Measurements from ENCODE around the gene HCN2.

HCN2 gene

GRCh38 chr19:579842-580155, 9.9 kb upstream of the HCN2 start:
- Histone ChIP-seq H3K27me3 (ENCODE audit: insufficient read depth, low read length) (no peaks in the 10 kb centered on the region), H3K9me3 (ENCODE audit: low read length) (no peaks in the 10 kb centered on the region), H3K79me2 (ENCODE audit: insufficient read depth, low read length) (peaks cover 22% of the 10 kb centered on the region; the same call in 1 of the 2 replicates), H3K4me3 (ENCODE audit: low read depth, low read length, poor library complexity, severe bottlenecking) (no peak overlapping the region), H4K20me1 (ENCODE audit: insufficient read depth, low read length) (no peaks in the 10 kb centered on the region), H2AFZ (ENCODE audit: low read length) (no peak overlapping the region), H3K9ac (ENCODE audit: low read length) (no peak overlapping the region), H3K27ac (ENCODE audit: low read depth, low read length, poor library complexity, severe bottlenecking) (no peak overlapping the region), H3K9me2 (ENCODE audit: low read depth, low read length) (no peaks in the 10 kb centered on the region), H3K4me2 (ENCODE audit: low read length) (no peak overlapping the region), H3F3A (ENCODE audit: insufficient read depth, low read length) (no peaks in the 10 kb centered on the region), H3K4me1 (ENCODE audit: insufficient read depth, low read length, severe bottlenecking) (peaks cover 6% of the 10 kb centered on the region), H3K36me3 (ENCODE audit: insufficient read depth, low read length) (peaks cover 45% of the 10 kb centered on the region)
- no peak for TF ChIP-seq CTCF (IDR thresholded peaks at IDR 0.05; ENCODE audit: low read length)
- TF ChIP-seq EZH2 (IDR thresholded peaks at IDR 0.05; ENCODE audit: borderline replicate concordance, low read length): no peak

- H2AFZ ChIP-seq (ENCODE audit: low read length): no peak overlapping the region
Measured at GRCh38 chr19:580274-580835, 9.3 kb upstream of the HCN2 start.

GRCh38 chr19:581399-582111, 8.1 kb upstream of the HCN2 start:
- H3K4me2 ChIP-seq (ENCODE audit: low read length): no peak overlapping the region
- peaks cover 7% of the 10 kb centered on the region; the same call in 1 of the 2 replicates for H3K79me2 ChIP-seq (ENCODE audit: insufficient read depth, low read length)
- no peak overlapping the region for H3K9ac ChIP-seq (ENCODE audit: low read length)
- H3K4me3 ChIP-seq (ENCODE audit: low read depth, low read length, poor library complexity, severe bottlenecking): no peak overlapping the region
- no peak overlapping the region for H3K27ac ChIP-seq (ENCODE audit: low read depth, low read length, poor library complexity, severe bottlenecking)
- no peaks in the 10 kb centered on the region for H3K4me1 ChIP-seq (ENCODE audit: insufficient read depth, low read length, severe bottlenecking)
- no peaks in the 10 kb centered on the region for H4K20me1 ChIP-seq (ENCODE audit: insufficient read depth, low read length)
- no peaks in the 10 kb centered on the region for H3K9me3 ChIP-seq (ENCODE audit: low read length)
- H3F3A ChIP-seq (ENCODE audit: insufficient read depth, low read length): no peaks in the 10 kb centered on the region
- peaks cover 45% of the 10 kb centered on the region for H3K36me3 ChIP-seq (ENCODE audit: insufficient read depth, low read length)
- H3K27me3 ChIP-seq (ENCODE audit: insufficient read depth, low read length): no peaks in the 10 kb centered on the region; the same call in 1 of the 2 replicates
- H2AFZ ChIP-seq (ENCODE audit: low read length): no peak overlapping the region
- TF ChIP-seq EZH2 (IDR thresholded peaks at IDR 0.05; ENCODE audit: borderline replicate concordance, low read length) (no peak), CTCF (IDR thresholded peaks at IDR 0.05; ENCODE audit: low read length) (no peak)
- no peaks in the 10 kb centered on the region for H3K9me2 ChIP-seq (ENCODE audit: low read depth, low read length)

More at GRCh38 chr19:580274-580835, 9.3 kb upstream of the HCN2 start:
- H3K36me3 ChIP-seq (ENCODE audit: insufficient read depth, low read length): peaks cover 45% of the 10 kb centered on the region
- H3K4me3 ChIP-seq (ENCODE audit: low read depth, low read length, poor library complexity, severe bottlenecking): no peak overlapping the region
- H3K9me2 ChIP-seq (ENCODE audit: low read depth, low read length): no peaks in the 10 kb centered on the region
- no peaks in the 10 kb centered on the region for H4K20me1 ChIP-seq (ENCODE audit: insufficient read depth, low read length)
- H3K9me3 ChIP-seq (ENCODE audit: low read length): no peaks in the 10 kb centered on the region
- H3F3A ChIP-seq (ENCODE audit: insufficient read depth, low read length): no peaks in the 10 kb centered on the region
- no peak overlapping the region for H3K4me2 ChIP-seq (ENCODE audit: low read length)
- no peaks in the 10 kb centered on the region; the same call in 1 of the 2 replicates for H3K27me3 ChIP-seq (ENCODE audit: insufficient read depth, low read length)
- no peak overlapping the region for H3K27ac ChIP-seq (ENCODE audit: low read depth, low read length, poor library complexity, severe bottlenecking)
- no peak overlapping the region for H3K9ac ChIP-seq (ENCODE audit: low read length)
- TF ChIP-seq CTCF (IDR thresholded peaks at IDR 0.05; ENCODE audit: low read length) (no peak), EZH2 (IDR thresholded peaks at IDR 0.05; ENCODE audit: borderline replicate concordance, low read length) (no peak)
- H3K4me1 ChIP-seq (ENCODE audit: insufficient read depth, low read length, severe bottlenecking): peaks cover under 1% of the 10 kb centered on the region
- H3K79me2 ChIP-seq (ENCODE audit: insufficient read depth, low read length): peaks cover 17% of the 10 kb centered on the region; the same call in 1 of the 2 replicates

Data from OCI-LY1 (cell line).